ENCODE measurements around the gene NMT2. TPM values are rescaled to one million over a fixed set of nuclear protein-coding genes. Genes with fewer than 3 reads are reported as not detected.

The NMT2 gene
- total RNA-seq, 1 donor from 2014 or later, result 13.7 TPM

DNA sequence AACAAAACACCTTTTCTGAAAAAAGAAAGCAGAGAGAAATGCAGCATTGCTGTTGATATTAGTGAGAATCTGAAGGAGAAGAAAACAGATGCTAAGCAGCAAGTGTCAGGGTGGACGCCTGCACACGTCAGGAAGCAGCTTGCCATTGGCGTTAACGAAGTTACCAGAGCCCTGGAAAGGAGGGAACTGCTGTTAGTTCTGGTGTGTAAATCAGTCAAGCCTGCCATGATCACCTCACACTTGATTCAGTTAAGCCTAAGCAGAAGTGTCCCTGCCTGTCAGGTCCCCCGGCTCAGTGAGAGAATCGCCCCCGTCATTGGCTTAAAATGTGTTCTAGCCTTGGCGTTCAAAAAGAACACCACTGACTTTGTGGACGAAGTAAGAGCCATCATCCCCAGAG, 65.0 kb downstream of the NMT2 start:
- Mint-ChIP-seq H3K36me3 (ENCODE audit: low read depth) (peaks cover 19% of the 10 kb centered on the region), H3K4me1 (ENCODE audit: low read depth) (peaks cover 19% of the 10 kb centered on the region), H3K27me3 (ENCODE audit: low read depth) (no peaks in the 10 kb centered on the region), H3K9me3 (ENCODE audit: low read depth) (no peaks in the 10 kb centered on the region), H3K27ac (ENCODE audit: unreplicated experiment) (no peak overlapping the region), H3K4me3 (ENCODE audit: unreplicated experiment) (no peak overlapping the region)
- TF ChIP-seq, protein P1, sequence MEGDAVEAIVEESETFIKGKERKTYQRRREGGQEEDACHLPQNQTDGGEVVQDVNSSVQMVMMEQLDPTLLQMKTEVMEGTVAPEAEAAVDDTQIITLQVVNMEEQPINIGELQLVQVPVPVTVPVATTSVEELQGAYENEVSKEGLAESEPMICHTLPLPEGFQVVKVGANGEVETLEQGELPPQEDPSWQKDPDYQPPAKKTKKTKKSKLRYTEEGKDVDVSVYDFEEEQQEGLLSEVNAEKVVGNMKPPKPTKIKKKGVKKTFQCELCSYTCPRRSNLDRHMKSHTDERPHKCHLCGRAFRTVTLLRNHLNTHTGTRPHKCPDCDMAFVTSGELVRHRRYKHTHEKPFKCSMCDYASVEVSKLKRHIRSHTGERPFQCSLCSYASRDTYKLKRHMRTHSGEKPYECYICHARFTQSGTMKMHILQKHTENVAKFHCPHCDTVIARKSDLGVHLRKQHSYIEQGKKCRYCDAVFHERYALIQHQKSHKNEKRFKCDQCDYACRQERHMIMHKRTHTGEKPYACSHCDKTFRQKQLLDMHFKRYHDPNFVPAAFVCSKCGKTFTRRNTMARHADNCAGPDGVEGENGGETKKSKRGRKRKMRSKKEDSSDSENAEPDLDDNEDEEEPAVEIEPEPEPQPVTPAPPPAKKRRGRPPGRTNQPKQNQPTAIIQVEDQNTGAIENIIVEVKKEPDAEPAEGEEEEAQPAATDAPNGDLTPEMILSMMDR (IDR thresholded peaks at IDR 0.05), result no peak
- no peak for DNase-seq (ENCODE audit: low spot score)

DNA sequence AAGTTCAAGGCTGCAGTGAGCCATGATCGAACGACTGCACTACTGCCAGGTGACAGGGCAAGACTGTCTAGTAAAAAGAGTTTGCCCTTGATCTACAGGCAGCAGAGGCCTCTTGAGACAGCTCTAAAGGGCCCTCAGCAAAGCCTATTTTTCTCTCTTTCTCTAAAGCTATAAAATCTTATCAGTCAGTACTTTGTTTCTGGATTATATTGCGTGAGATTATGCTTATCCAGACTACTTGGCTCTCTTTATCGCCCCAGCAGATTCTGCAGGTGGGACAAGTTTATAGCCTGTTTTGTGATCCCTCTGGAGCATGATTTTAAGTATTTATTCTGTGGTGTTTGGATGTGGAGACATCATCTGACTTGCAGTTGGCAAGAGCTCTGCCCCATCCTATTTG, 68.6 kb downstream of the NMT2 start:
- peak overlapping the region; percentile 7 for H3K4me3 Mint-ChIP-seq (ENCODE audit: unreplicated experiment)
- peaks cover 22% of the 10 kb centered on the region for H3K4me1 Mint-ChIP-seq (ENCODE audit: low read depth)

DNA sequence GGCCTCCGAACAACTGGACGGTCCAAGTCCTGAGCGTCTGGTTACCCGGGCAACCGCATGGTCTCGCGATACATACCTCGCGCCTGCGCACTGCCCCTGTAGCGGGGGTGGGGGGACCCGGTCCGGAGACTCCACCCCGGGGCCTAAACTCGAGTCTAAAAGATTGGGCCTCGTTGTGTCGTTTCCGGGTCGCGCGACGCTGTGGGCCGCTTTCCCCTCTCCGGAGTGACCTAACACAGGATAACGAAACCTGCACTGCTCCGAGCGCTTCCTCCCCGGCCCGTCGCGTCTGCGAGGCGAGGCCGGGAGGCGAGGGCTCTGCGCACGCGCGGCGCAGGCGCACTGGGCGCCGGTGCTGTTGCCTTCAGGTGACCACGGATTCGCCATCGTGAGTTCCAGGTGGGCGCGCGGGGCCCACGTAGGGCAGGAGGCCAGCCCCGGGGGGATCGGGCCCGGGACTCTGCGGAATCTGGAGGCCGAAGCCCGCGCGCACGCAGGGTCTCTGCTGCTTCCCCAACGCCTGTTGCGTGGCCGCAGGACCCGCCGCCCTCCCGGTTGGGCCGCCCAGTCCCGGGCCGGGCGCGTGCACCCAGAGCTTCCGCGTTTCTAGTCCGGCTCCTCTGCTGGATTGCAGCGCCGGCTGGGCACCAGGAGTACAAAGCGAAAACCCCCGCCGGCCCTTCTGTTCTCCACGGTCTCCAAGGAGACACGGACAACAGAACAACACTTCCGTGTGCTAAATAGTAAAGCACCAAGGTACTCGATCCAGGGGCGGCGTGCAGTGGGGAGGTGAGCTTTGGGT, 71.3 kb downstream of the NMT2 start, which contains the start of gene RPP38:
TSS of gene RPP38 (plus strand) at position 345 of the 802 bp plus-strand sequence. CDS start 5,960 bp downstream, outside the sequence.
- Mint-ChIP-seq H3K4me3 (ENCODE audit: unreplicated experiment) (peak within 1 kb of the TSS; percentile 91), H3K27me3 (ENCODE audit: low read depth) (peaks cover under 1% of the 10 kb centered on the region), H3K9me3 (ENCODE audit: low read depth) (no peaks in the 10 kb centered on the region), H3K27ac (ENCODE audit: unreplicated experiment) (peak within 1 kb of the TSS; percentile 99), H3K36me3 (ENCODE audit: low read depth) (peaks cover 5% of the 10 kb centered on the region), H3K4me1 (ENCODE audit: low read depth) (peaks cover 22% of the 10 kb centered on the region)
- peak; percentile 99 for DNase-seq (ENCODE audit: low spot score)
- TF ChIP-seq, protein P1 (IDR thresholded peaks at IDR 0.05), result peak; percentile 16

More for the DNA sequence above, 68.6 kb downstream of the NMT2 start:
- Mint-ChIP-seq H3K27me3 (ENCODE audit: low read depth) (no peaks in the 10 kb centered on the region), H3K27ac (ENCODE audit: unreplicated experiment) (no peak overlapping the region), H3K36me3 (ENCODE audit: low read depth) (peaks cover 14% of the 10 kb centered on the region), H3K9me3 (ENCODE audit: low read depth) (no peaks in the 10 kb centered on the region)
- TF ChIP-seq, protein P1 (IDR thresholded peaks at IDR 0.05), result no peak
- DNase-seq (ENCODE audit: low spot score), result no peak

DNA sequence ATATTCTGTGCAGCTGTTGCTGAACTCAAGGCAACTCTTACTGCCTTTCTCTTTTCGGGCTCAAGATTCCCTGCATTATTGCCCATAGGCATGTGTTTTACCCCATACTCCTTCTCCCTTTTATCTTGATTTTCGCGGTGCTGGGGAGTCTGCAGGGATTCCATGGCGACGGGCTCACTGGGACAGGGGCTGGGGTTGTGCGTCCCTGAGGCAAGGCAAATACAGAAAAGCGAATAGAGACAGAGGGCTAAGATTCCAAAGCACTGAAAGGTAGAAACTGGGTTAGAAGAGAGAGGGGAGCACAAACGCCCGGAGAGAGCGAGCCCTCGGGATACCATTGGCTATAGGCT, 71.9 kb downstream of the NMT2 start:
- TF ChIP-seq, protein P1 (IDR thresholded peaks at IDR 0.05), result no peak
- peaks cover 4% of the 10 kb centered on the region for H3K27me3 Mint-ChIP-seq (ENCODE audit: low read depth)
- no peak for DNase-seq (ENCODE audit: low spot score)
- H3K27ac Mint-ChIP-seq (ENCODE audit: unreplicated experiment), result peak overlapping the region; percentile 94
- H3K4me3 Mint-ChIP-seq (ENCODE audit: unreplicated experiment), result peak overlapping the region; percentile 91
- peaks cover 4% of the 10 kb centered on the region for H3K36me3 Mint-ChIP-seq (ENCODE audit: low read depth)
- H3K4me1 Mint-ChIP-seq (ENCODE audit: low read depth), result peaks cover 22% of the 10 kb centered on the region
- no peaks in the 10 kb centered on the region for H3K9me3 Mint-ChIP-seq (ENCODE audit: low read depth)

DNA sequence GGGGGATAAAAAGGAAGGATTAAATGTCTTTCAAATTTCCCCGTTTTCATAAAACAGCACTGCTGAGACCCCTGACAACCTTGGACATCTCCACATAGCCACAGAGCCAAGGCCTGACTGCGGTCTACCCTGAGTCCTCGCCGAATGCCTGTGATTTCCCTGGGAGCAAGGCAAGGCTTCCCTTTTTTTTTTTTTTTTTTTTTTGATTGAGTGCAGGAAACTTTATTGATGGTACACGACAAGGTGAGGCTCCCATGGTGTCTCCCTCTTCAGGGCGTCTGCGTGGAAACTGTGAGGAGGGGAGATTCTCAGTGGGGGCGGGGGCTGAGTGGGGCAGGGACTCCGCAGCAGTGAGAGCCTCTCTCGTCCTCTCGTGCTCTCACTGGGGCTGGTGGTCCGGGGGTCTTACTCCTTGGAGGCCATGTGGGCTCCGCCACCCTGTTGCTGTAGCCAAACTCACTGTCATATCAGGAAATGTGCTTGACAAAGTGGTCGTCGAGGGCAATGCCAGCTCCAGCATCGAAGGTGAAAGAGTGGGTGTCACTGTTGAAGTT, 75.6 kb downstream of the NMT2 start:
- Mint-ChIP-seq H3K4me3 (ENCODE audit: unreplicated experiment) (no peak overlapping the region), H3K4me1 (ENCODE audit: low read depth) (peaks cover 18% of the 10 kb centered on the region), H3K36me3 (ENCODE audit: low read depth) (peaks cover 1% of the 10 kb centered on the region), H3K27me3 (ENCODE audit: low read depth) (peaks cover 5% of the 10 kb centered on the region), H3K9me3 (ENCODE audit: low read depth) (no peaks in the 10 kb centered on the region), H3K27ac (ENCODE audit: unreplicated experiment) (no peak overlapping the region)
- TF ChIP-seq, protein P1 (IDR thresholded peaks at IDR 0.05), result no peak
- DNase-seq (ENCODE audit: low spot score), result no peak

All from chondrocyte (in vitro differentiated cells).